Measurements from ENCODE around the gene MAEA. TPM values are rescaled to one million over a fixed set of nuclear protein-coding genes. Genes with fewer than 3 reads are reported as not detected.

Gene MAEA
- total and polyA plus RNA-seq, 2 experiments from 2014 or later, result 57.3 to 85.0 TPM

GRCh38 chr4:1353186-1354055 is 63.7 kb downstream of the MAEA start:
- Histone ChIP-seq H2AFZ (no peak overlapping the region), H3K27ac (no peak overlapping the region), H3K9me3 (ENCODE audit: low read depth) (no peaks in the 10 kb centered on the region), H3K9ac (no peak overlapping the region), H3K4me1 (ENCODE audit: insufficient read depth) (peaks cover 2% of the 10 kb centered on the region), H3K9me2 (ENCODE audit: insufficient read depth) (no peaks in the 10 kb centered on the region), H3K4me2 (ENCODE audit: unreplicated experiment) (no peak overlapping the region), H3K36me3 (ENCODE audit: low read depth) (no peaks in the 10 kb centered on the region), H3F3A (ENCODE audit: insufficient read depth) (peaks cover 2% of the 10 kb centered on the region; the same call in 1 of the 2 replicates), H3K4me3 (no peak overlapping the region), H3K27me3 (replicated peaks; ENCODE audit: insufficient read depth) (no peaks in the 10 kb centered on the region), H3K79me2 (ENCODE audit: insufficient read depth) (peaks cover 23% of the 10 kb centered on the region), H4K20me1 (ENCODE audit: insufficient read depth) (no peaks in the 10 kb centered on the region)
- WGBS, 2 experiments (ENCODE audit: low coverage in 1 of 2, low lambda C conversion rate in 2 of 2, missing lambda C conversion rate in 2 of 2), result 87 to 92% methylated on average over 23 to 29 of the region's 30 CpGs
- DNase-seq, result no peak
- in situ Hi-C loops (cut with MboI), result loop anchor here (10.0 kb wide), 1 partner anchor 271 kb away; no protein-coding TSS in a partner anchor
- no peak for TF ChIP-seq EZH2 (IDR thresholded peaks at IDR 0.05; ENCODE audit: insufficient read depth, poor library complexity, severe bottlenecking)
- no peak for TF ChIP-seq EZH2phosphoT487 (IDR thresholded peaks at IDR 0.05; ENCODE audit: insufficient read depth, low read depth)

GRCh38 chr4:1354136-1354982 is 64.7 kb downstream of the MAEA start:
- no peaks in the 10 kb centered on the region for H3K4me1 ChIP-seq (ENCODE audit: insufficient read depth)
- no peaks in the 10 kb centered on the region for H3K9me3 ChIP-seq (ENCODE audit: low read depth)
- peaks cover 14% of the 10 kb centered on the region for H3K79me2 ChIP-seq (ENCODE audit: insufficient read depth)
- H3K9ac ChIP-seq, result no peak overlapping the region
- no peak overlapping the region for H2AFZ ChIP-seq
- no peaks in the 10 kb centered on the region for H3K9me2 ChIP-seq (ENCODE audit: insufficient read depth)
- H3K4me2 ChIP-seq (ENCODE audit: unreplicated experiment), result no peak overlapping the region
- H3K36me3 ChIP-seq (ENCODE audit: low read depth), result no peaks in the 10 kb centered on the region
- H4K20me1 ChIP-seq (ENCODE audit: insufficient read depth), result no peaks in the 10 kb centered on the region
- no peaks in the 10 kb centered on the region for H3K27me3 ChIP-seq (replicated peaks; ENCODE audit: insufficient read depth)
- no peaks in the 10 kb centered on the region for H3F3A ChIP-seq (ENCODE audit: insufficient read depth)
- in situ Hi-C loops (cut with MboI), result loop anchor here (10.0 kb wide), 1 partner anchor 270 kb away; no protein-coding TSS in a partner anchor
- WGBS, 2 experiments (ENCODE audit: low coverage in 1 of 2, low lambda C conversion rate in 2 of 2, missing lambda C conversion rate in 2 of 2), result 88% methylated on average over 28 to 36 of the region's 36 CpGs
- no peak overlapping the region for H3K27ac ChIP-seq
- no peak overlapping the region for H3K4me3 ChIP-seq
- no peak for TF ChIP-seq EZH2phosphoT487 (IDR thresholded peaks at IDR 0.05; ENCODE audit: insufficient read depth, low read depth)
- TF ChIP-seq EZH2 (IDR thresholded peaks at IDR 0.05; ENCODE audit: insufficient read depth, poor library complexity, severe bottlenecking), result no peak
- no peak for DNase-seq

DNA sequence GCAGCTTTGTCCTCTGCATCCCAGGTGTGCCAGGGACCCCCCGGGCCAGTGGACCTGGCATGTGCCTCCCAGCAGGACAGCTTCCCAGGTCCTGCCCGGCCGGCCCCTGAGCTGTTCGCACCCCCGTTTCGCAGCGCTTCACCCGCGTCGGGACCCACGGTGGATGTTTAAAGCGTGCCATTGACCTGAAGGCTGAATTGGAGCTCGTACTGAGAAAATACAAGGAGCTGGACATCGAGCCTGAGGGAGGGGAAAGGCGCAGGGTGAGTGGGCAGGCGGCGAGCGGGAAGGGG is 65.2 kb downstream of the MAEA start:
- Histone ChIP-seq H3K36me3 (ENCODE audit: low read depth) (no peaks in the 10 kb centered on the region), H3K27me3 (replicated peaks; ENCODE audit: insufficient read depth) (no peaks in the 10 kb centered on the region), H3K4me1 (ENCODE audit: insufficient read depth) (no peaks in the 10 kb centered on the region), H3K4me2 (ENCODE audit: unreplicated experiment) (no peak overlapping the region), H4K20me1 (ENCODE audit: insufficient read depth) (no peaks in the 10 kb centered on the region), H3K4me3 (no peak overlapping the region), H2AFZ (no peak overlapping the region), H3F3A (ENCODE audit: insufficient read depth) (no peaks in the 10 kb centered on the region), H3K79me2 (ENCODE audit: insufficient read depth) (peaks cover 9% of the 10 kb centered on the region), H3K27ac (no peak overlapping the region), H3K9me3 (ENCODE audit: low read depth) (no peaks in the 10 kb centered on the region), H3K9me2 (ENCODE audit: insufficient read depth) (no peaks in the 10 kb centered on the region), H3K9ac (no peak overlapping the region)
- DNase-seq, result no peak
- in situ Hi-C loops (cut with MboI), result loop anchor here (10.0 kb wide), 1 partner anchor 270 kb away; no protein-coding TSS in a partner anchor
- WGBS, 2 experiments (ENCODE audit: low coverage in 1 of 2, low lambda C conversion rate in 2 of 2, missing lambda C conversion rate in 2 of 2), result 89 to 94% methylated on average over 16 to 18 of the region's 18 CpGs
- no peak for TF ChIP-seq EZH2 (IDR thresholded peaks at IDR 0.05; ENCODE audit: insufficient read depth, poor library complexity, severe bottlenecking)
- TF ChIP-seq EZH2phosphoT487 (IDR thresholded peaks at IDR 0.05; ENCODE audit: insufficient read depth, low read depth), result no peak

DNA sequence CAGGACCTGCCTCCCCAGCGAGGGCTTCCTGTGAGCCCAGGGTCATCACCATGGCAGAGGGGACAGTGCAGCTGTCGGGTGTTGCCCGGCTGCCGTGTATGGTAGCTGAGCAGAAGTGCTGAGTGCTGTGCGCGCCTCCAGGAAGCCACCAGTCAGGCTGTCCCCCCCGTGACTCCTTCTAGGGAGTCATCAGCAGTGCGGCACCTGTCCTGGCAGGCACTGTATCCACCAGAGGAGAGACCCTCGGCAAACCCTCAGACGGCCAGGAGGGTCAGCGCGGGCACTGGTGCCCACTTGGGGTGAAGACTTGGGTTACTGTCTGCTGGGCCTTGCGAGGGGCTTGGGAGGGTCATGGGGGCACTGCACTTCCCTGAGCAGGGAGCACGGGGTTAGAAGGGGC is 65.7 kb downstream of the MAEA start:
- H3K4me1 ChIP-seq (ENCODE audit: insufficient read depth), result no peaks in the 10 kb centered on the region
- H2AFZ ChIP-seq, result no peak overlapping the region
- no peaks in the 10 kb centered on the region for H3F3A ChIP-seq (ENCODE audit: insufficient read depth)
- no peaks in the 10 kb centered on the region for H3K27me3 ChIP-seq (replicated peaks; ENCODE audit: insufficient read depth)
- H3K36me3 ChIP-seq (ENCODE audit: low read depth), result no peaks in the 10 kb centered on the region
- peaks cover 9% of the 10 kb centered on the region for H3K79me2 ChIP-seq (ENCODE audit: insufficient read depth)
- H3K27ac ChIP-seq, result no peak overlapping the region
- no peak overlapping the region for H3K9ac ChIP-seq
- in situ Hi-C loops (cut with MboI), result loop anchor here (10.0 kb wide), 1 partner anchor 269 kb away; no protein-coding TSS in a partner anchor
- DNase-seq, result no peak
- no peak overlapping the region for H3K4me2 ChIP-seq (ENCODE audit: unreplicated experiment)
- H3K9me3 ChIP-seq (ENCODE audit: low read depth), result no peaks in the 10 kb centered on the region
- no peak overlapping the region for H3K4me3 ChIP-seq
- no peaks in the 10 kb centered on the region for H4K20me1 ChIP-seq (ENCODE audit: insufficient read depth)
- TF ChIP-seq EZH2 (IDR thresholded peaks at IDR 0.05; ENCODE audit: insufficient read depth, poor library complexity, severe bottlenecking), result no peak
- TF ChIP-seq EZH2phosphoT487 (IDR thresholded peaks at IDR 0.05; ENCODE audit: insufficient read depth, low read depth), result no peak
- 83 to 86% methylated on average over 12 to 14 of the region's 14 CpGs for WGBS, 2 experiments (ENCODE audit: low coverage in 1 of 2, low lambda C conversion rate in 2 of 2, missing lambda C conversion rate in 2 of 2)
- no peaks in the 10 kb centered on the region for H3K9me2 ChIP-seq (ENCODE audit: insufficient read depth)
